Keratinocyte (primary cell): ENCODE data around the gene SPATA13. TPM values are rescaled to one million over a fixed set of nuclear protein-coding genes. Genes with fewer than 3 reads are reported as not detected.
A peak's percentile ranks its signal among the peaks of the same experiment; 100 is the strongest.
"Not testable (repeated sequence)": the region's sequence is repeated elsewhere in the genome, so short reads cannot be mapped to it uniquely, and the experiment has no call there.

Experiments used
- DNase-seq: peaks from one replicate; pipeline ENCODE4 v3.0.0-alpha.2; 2011; ENCODE audit warnings: low read depth, missing footprints, low spot score
- FAIRE-seq: peaks from 2 replicates; lab custom pipeline; 2011; peaks lifted over from hg19 to GRCh38; lab: Jason Lieb, UNC
- H2AFZ ChIP-seq: 2 replicates; pipeline ENCODE4 v1.6.0; 2012; ENCODE audit warnings: low read length, control low read depth, inconsistent platforms; ENCODE audit not compliant: control insufficient read depth
- H3K27ac ChIP-seq: 2 replicates; pipeline ENCODE4 v1.5.1; 2011; ENCODE audit warnings: low read length; ENCODE audit not compliant: control insufficient read depth, insufficient read depth
- H3K27me3 ChIP-seq: 3 replicates; pipeline ENCODE4 v1.6.0; 2011; ENCODE audit warnings: low read length; ENCODE audit not compliant: control insufficient read depth, insufficient read depth; ENCODE audit errors: extremely low read depth
- H3K36me3 ChIP-seq, 2 experiments: 2 replicates in 1 of 2; 3 replicates in 1 of 2; pipeline ENCODE4 v1.5.1; 2011; ENCODE audit warnings: low read length in 2 of 2, mild to moderate bottlenecking in 1 of 2; ENCODE audit not compliant: control insufficient read depth in 2 of 2, insufficient read depth in 2 of 2; ENCODE audit errors: extremely low read depth in 1 of 2
- H3K4me1 ChIP-seq: 3 replicates; pipeline ENCODE4 v1.5.1; 2011; ENCODE audit warnings: low read length; ENCODE audit not compliant: control insufficient read depth, insufficient read depth; ENCODE audit errors: extremely low read depth
- H3K4me2 ChIP-seq: 3 replicates; pipeline ENCODE4 v1.6.0; 2011; ENCODE audit warnings: low read depth, low read length; ENCODE audit not compliant: control insufficient read depth, insufficient read depth; ENCODE audit errors: extremely low read depth
- H3K4me3 ChIP-seq, 3 experiments: fragments of 200-600 bp in 1 of 3; sonication (generic) in 1 of 3; 2 replicates in 2 of 3; 3 replicates in 1 of 3; pipeline ENCODE4 v1.5.1; 2011 to 2016; ENCODE audit warnings: low read length in 3 of 3, mild to moderate bottlenecking in 3 of 3, control low read depth in 2 of 3, inconsistent platforms in 1 of 3, low read depth in 1 of 3, mixed read lengths in 1 of 3, mixed run types in 1 of 3, moderate library complexity in 1 of 3; ENCODE audit not compliant: control insufficient read depth in 2 of 3, insufficient read depth in 2 of 3; ENCODE audit errors: extremely low read depth in 1 of 3
- H3K79me2 ChIP-seq: 2 replicates; pipeline ENCODE4 v1.6.0; 2012; ENCODE audit warnings: low read length; ENCODE audit not compliant: control insufficient read depth, insufficient read depth
- H3K9ac ChIP-seq: 3 replicates; pipeline ENCODE4 v1.6.0; 2011; ENCODE audit warnings: low read length; ENCODE audit not compliant: control insufficient read depth, insufficient read depth; ENCODE audit errors: extremely low read depth
- H3K9me1 ChIP-seq: 3 replicates; pipeline ENCODE4 v1.6.0; 2011; ENCODE audit warnings: low read length; ENCODE audit not compliant: control insufficient read depth, insufficient read depth; ENCODE audit errors: extremely low read depth
- H3K9me3 ChIP-seq: 2 replicates; pipeline ENCODE4 v1.5.1; 2012; ENCODE audit warnings: low read depth, low read length; ENCODE audit not compliant: control insufficient read depth
- H4K20me1 ChIP-seq: 3 replicates; pipeline ENCODE4 v1.6.0; 2011; ENCODE audit warnings: low read length; ENCODE audit not compliant: control insufficient read depth, insufficient read depth; ENCODE audit errors: extremely low read depth
- EZH2 ChIP-seq: IDR thresholded peaks from one replicate; pipeline ENCODE4 v1.6.1; 2012; ENCODE audit warnings: inconsistent platforms, mild to moderate bottlenecking, low read length, moderate library complexity
- dilution Hi-C: fragments of 300-500 bp; cut with MboI; formaldehyde crosslinking; loops from one replicate; pipeline ENCODE4 v1.7.0; 2020; ENCODE audit warnings: low sequenced_read_pairs; ENCODE audit not compliant: extremely low pct_ligation_motif_present
- polyA plus RNA-seq, 5 experiments: library from polyadenylated mRNA; depleted of rRNA in 3 of 5; stranded (reverse) in 3 of 5; stranded (forward) in 1 of 5; unstranded in 1 of 5; fragments of >200 nt; gene quantifications; 1 replicate in 1 of 5; 2 replicates in 3 of 5; 3 replicates in 1 of 5; pipeline versions ENCODE4 v1.2.1 to v1.2.3, GENCODE V29; 2011 to 2012; ENCODE audit warnings: missing spikeins in 2 of 5, low read depth in 1 of 5, low replicate concordance in 1 of 5
- TF ChIP-seq, protein P1 (sequence below), 3 experiments: IDR thresholded peaks in 1 of 3; conservative IDR thresholded peaks in 1 of 3; optimal IDR thresholded peaks in 1 of 3; 2 replicates in 2 of 3; 3 replicates in 1 of 3; pipeline versions ENCODE3 to v1.5.1; 2011; ENCODE audit warnings: low read length in 3 of 3, mild to moderate bottlenecking in 3 of 3, moderate library complexity in 2 of 3, control low read depth in 1 of 3, inconsistent platforms in 1 of 3; ENCODE audit not compliant: insufficient read depth in 2 of 3; ENCODE audit errors: extremely low read depth in 1 of 3

Gene SPATA13
- polyA plus RNA-seq, 1 donor (not counting 4 experiments of a cell fraction or from before 2014, with no cell fraction given) = 1.2 TPM

DNA sequence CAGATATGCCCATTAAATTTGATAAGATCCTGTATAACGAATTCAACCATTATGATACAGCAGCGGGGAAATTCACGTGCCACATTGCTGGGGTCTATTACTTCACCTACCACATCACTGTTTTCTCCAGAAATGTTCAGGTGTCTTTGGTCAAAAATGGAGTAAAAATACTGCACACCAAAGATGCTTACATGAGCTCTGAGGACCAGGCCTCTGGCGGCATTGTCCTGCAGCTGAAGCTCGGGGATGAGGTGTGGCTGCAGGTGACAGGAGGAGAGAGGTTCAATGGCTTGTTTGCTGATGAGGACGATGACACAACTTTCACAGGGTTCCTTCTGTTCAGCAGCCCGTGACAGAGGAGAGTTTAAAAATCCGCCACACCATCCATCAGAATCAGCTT is 160.9 kb downstream of the SPATA13 start:
- H3K4me1 ChIP-seq, H3K4me3 ChIP-seq, H4K20me1 ChIP-seq, H3K9me1 ChIP-seq, H3K36me3 ChIP-seq, dilution Hi-C loops, H3K27me3 ChIP-seq, FAIRE-seq, H3K79me2 ChIP-seq, H3K9me3 ChIP-seq, H3K4me2 ChIP-seq, H2AFZ ChIP-seq, H3K9ac ChIP-seq, H3K27ac ChIP-seq, DNase-seq: not testable (repeated sequence)

DNA sequence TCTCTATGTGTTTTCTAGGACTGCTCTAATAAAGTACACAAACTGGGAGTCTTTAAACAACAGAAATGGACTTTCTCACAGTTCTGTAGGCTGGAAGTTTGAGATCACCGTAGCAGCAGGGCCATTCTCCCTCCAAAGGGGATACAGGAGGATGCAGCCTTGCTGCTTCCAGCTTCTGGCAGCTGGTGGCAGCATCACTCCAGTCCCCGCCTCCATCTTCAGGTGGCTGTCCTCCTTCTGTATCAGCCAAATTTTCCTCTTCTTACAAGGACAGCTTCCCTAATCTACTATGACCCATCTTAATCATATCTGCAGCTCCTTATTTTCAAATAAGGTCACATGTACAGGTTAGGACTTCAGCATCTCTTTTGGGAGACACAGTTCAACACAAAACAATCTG is 161.9 kb downstream of the SPATA13 start:
- H3K9me1 ChIP-seq, H3K4me3 ChIP-seq, H3K36me3 ChIP-seq, H3K9ac ChIP-seq, DNase-seq, H3K9me3 ChIP-seq, H4K20me1 ChIP-seq, H3K27me3 ChIP-seq, H3K27ac ChIP-seq, H3K4me1 ChIP-seq, H3K4me2 ChIP-seq, H2AFZ ChIP-seq, dilution Hi-C loops, H3K79me2 ChIP-seq: not testable (repeated sequence)
- TF ChIP-seq, protein P1, sequence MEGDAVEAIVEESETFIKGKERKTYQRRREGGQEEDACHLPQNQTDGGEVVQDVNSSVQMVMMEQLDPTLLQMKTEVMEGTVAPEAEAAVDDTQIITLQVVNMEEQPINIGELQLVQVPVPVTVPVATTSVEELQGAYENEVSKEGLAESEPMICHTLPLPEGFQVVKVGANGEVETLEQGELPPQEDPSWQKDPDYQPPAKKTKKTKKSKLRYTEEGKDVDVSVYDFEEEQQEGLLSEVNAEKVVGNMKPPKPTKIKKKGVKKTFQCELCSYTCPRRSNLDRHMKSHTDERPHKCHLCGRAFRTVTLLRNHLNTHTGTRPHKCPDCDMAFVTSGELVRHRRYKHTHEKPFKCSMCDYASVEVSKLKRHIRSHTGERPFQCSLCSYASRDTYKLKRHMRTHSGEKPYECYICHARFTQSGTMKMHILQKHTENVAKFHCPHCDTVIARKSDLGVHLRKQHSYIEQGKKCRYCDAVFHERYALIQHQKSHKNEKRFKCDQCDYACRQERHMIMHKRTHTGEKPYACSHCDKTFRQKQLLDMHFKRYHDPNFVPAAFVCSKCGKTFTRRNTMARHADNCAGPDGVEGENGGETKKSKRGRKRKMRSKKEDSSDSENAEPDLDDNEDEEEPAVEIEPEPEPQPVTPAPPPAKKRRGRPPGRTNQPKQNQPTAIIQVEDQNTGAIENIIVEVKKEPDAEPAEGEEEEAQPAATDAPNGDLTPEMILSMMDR (optimal IDR thresholded peaks at IDR 0.05 in 1 of 3, IDR thresholded peaks at IDR 0.05 in 1 of 3, conservative IDR thresholded peaks at IDR 0.05 in 1 of 3; ENCODE audit: extremely low read depth in 1 of 3, insufficient read depth in 2 of 3, low read length in 3 of 3) = peak in 2 of 3 experiments; percentile 51 to 62
- FAIRE-seq = peak; percentile 57

DNA sequence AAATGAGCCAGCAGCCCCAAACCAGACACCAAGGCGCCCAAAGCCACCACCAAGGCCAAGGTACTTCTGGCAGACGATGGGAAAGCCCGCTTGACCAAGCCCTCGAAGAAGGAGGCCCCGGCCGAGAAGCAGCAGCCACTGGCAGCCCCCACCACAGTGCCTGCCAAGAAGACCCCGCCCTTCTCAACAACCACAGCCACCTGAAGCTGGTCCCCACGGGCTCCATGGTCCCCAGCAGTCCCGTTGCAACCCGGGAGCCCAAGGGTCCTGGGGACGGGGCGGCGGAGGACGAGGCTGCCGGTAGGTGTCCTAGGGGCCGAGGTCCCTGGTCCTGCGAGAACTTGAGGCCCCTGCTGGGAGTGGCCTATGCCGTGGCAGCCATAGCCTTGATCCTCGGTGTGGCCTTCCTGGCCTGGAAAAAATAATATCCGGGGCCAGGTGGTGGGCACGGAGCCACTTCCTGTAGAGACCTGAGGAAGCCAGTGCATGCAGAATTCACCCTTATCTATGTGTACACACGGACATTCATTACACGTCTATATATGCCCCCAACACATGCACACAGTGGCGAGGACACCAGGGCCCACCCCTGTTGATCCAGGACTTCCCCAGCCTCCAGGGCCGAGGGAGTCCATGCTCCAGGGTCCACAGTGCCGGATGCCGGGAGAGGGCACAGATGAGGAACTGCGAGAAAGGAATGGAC is 162.7 kb downstream of the SPATA13 start:
- no peak for FAIRE-seq
- H3K27me3 ChIP-seq = peaks cover 3% of the 10 kb centered on the region
- no peaks in the 10 kb centered on the region for H3K79me2 ChIP-seq
- H3K4me2 ChIP-seq = no peak overlapping the region
- TF ChIP-seq EZH2 = no peak
- TF ChIP-seq, protein P1 (optimal IDR thresholded peaks at IDR 0.05 in 1 of 3, IDR thresholded peaks at IDR 0.05 in 1 of 3, conservative IDR thresholded peaks at IDR 0.05 in 1 of 3; ENCODE audit: extremely low read depth in 1 of 3, insufficient read depth in 2 of 3, low read length in 3 of 3) = no peak
- no peaks in the 10 kb centered on the region for H3K9me3 ChIP-seq
- H2AFZ ChIP-seq = no peak overlapping the region
- no peaks in the 10 kb centered on the region for H3K9me1 ChIP-seq
- H3K4me3 ChIP-seq = no peak overlapping the region
- H3K36me3 ChIP-seq = no peaks in the 10 kb centered on the region
- no peak overlapping the region for H3K27ac ChIP-seq
- no peak overlapping the region for H3K9ac ChIP-seq
- no peak for DNase-seq
- dilution Hi-C loops = no loop called here
- H3K4me1 ChIP-seq = no peaks in the 10 kb centered on the region
- no peaks in the 10 kb centered on the region for H4K20me1 ChIP-seq
